Esophagus mucosa (tissue), 1 donor: ENCODE measurements around the gene TEX53. TPM values are rescaled to one million over a fixed set of nuclear protein-coding genes. Genes with fewer than 3 reads are reported as not detected.
A peak's percentile ranks its signal among the peaks of the same experiment; 100 is the strongest.

Experiments used
- ATAC-seq: fragments of 200-7000 bp; cut with Tn5 transposase; one replicate; pipeline ENCODE4 v1.9.1; 2020
- total RNA-seq: library from RNA; stranded (reverse); gene quantifications from one replicate; pipeline ENCODE4 v1.2.4, GENCODE V29; 2023
- donor health status: DM: yes; HTN: yes; CAD: no.

The TEX53 gene
- total RNA-seq, 1 donor from 2014 or later: not detected

- peak; percentile 60 for ATAC-seq
These were observed 24.0 kb downstream of the TEX53 start for GRCh38 chr9:114633438-114634089.

DNA sequence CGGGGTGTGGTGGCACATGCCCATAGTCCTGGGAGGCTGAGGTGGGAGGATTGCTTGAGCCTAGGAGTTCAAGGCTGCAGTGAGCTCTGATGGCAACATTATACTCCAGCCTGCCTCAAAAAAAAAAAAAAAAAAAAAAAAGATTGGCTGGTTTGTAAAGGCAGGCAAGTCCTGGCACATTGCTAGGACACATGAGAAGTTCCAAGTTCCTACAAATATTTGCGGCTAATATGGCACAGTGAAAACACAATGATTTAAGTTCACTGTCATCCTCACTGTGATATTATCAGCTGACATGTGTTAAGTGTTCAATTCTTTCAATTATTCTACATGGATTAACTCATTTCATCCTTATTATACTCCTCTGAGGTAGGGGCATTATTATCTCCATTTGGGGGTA, 26.4 kb downstream of the TEX53 start:
- no peak for ATAC-seq

DNA sequence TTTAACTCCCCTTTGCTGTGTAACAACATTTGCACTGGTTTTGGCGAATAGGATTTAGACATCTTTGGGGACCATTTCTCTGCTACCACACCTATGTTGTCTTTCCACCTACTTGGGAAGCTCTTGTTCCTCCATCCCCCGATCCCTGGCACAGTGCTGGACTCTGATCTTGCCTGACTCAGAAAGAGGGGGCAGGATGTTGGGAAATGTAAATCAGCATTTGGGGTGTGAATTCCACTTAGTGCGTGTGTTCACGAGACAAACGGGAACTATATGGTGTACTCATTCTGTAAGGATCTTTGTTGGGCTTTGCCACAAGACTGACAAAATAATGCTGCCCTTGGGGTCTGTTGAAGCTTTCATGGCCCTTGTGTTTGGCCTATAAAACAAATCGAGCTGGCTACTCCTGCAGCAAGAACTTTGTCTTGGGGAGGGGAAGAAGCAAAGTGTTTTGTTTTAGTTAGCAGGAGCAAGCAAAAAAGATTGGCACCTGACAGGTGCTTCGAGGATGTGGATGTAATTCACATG, 28.0 kb downstream of the TEX53 start:
- ATAC-seq: no peak

DNA sequence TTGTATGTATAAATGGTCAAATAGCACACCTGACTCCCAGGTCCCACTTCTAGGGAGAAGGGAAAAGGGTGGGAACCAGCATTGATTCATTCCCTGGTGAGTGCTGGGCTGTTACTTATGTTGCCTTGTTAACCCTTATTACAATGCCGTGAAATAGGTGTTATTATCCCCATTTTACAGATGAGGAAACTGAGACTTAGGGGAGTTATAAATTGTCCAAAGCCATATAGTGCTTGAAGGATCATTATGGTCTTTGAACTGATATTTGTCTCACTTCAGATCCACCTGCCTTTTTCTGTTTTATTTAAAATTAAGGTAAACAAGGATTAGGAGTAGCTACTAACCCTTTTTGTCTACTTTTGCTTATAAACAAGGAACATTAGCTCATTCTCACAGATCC, 30.1 kb downstream of the TEX53 start:
- no peak for ATAC-seq

DNA sequence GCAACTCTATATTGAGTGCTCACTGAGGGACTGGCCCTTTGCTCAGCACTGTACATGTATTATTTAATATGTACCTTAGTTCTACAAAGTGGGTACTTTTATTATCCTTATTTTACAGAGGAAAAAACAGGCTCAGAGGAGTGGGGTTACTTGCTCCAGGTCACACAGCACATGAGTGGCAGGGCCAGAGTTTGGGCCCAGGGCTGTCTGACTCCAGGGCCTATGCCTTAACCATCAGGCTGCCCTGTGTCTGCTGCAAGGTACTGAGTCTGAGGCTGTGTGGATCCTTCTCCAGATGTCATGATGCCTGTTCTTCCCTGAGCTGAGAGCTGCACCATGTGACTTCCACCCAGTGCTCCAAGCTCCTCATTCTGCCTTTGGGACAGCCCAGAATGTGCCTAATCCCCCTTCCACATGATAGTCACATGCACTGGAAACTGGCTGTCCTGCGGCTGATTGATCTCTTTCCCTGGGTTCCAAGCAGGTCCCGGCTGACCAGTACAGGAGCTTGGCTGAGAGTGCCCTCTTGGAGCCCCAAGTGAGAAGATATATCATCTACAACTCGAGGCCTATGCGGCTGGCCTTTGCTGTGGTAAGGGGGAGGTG, 31.1 kb downstream of the TEX53 start:
- no peak for ATAC-seq

GRCh38 chr9:114624677-114625076, 32.9 kb downstream of the TEX53 start:
- ATAC-seq: no peak

GRCh38 chr9:114621975-114622609, 35.5 kb downstream of the TEX53 start:
- ATAC-seq: peak; percentile 39

- no peak for ATAC-seq
These were observed 36.0 kb downstream of the TEX53 start for GRCh38 chr9:114621561-114621960.

GRCh38 chr9:114619191-114619761, 38.3 kb downstream of the TEX53 start:
- ATAC-seq: peak; percentile 61

DNA sequence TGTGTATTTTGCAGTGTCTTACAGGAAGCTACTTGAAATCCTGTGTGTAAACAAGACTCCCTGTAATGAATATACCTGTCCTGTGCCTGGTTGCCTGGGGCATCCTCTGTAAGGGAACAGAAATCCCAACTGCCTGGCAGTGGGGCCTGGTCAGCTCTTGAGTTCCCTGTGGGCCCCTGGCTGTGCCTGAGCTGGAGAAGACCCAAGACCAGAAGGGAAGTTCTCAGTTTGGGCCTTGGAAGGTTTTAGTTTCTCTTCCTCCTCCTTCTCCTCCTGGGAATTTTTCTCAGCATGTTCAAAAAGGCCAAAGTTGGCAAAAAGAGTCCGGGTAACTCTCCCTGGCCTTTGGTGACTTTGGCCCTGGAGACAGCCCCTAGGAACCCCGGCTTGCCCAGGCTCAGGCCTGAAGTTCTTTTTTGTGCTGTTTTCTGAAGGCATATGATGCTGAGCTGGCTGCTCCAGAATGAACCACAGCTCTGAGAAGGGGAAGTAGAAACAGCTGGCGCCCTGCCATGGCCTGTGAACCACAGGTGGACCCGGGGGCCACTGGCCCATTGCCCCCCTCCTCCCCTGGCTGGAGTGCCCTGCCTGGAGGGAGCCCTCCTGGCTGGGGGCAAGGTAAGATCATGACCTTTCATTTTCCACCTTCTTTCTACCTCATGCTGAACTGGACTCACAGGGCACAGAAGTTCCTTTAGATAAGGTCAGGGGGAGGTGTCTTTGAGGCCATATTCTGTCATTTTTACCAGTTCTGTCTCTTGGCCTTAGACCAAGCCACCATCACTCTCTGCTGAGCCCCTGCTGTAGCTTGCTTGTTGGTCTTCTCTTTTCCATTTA, 40.7 kb downstream of the TEX53 start:
- ATAC-seq: peak; percentile 17

DNA sequence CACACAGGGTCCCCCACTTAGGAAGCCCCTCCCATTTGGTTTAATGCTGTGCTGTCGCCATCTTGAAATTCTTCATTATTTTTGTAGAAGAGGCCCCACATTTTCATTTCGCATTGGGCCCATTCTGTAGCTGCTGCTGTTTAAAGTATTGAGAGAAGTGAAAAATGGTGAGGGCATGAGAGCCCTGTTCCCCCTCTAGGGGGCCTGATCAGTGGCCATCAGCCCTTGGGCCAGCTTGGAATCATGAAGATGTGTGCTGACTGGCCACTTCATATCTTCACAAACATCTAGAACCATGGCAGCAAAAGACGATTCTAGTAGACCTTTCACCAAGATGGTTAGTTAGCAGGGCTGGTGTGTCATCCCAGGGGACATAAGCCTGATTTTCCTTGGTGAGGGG, 43.2 kb downstream of the TEX53 start:
- no peak for ATAC-seq

DNA sequence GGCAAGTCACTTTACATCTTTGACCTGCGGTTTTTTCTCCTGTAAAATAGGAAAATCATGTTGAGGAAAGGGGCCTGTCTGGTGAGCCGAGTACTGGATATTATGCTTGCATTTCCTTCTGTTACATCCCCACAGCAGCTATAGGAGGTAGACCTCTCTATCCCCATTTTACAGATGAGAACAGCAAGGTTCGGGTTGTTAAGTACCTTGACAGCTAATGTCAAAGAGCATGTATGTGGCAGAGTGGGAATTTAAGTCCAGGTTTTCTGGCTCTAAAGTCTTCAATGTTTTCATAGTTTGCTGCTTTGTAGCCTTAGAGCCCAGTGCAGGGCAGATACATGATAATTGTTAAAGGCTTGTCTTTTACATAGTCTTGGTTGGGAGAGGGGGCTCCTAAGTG, 43.7 kb downstream of the TEX53 start:
- ATAC-seq: no peak

DNA sequence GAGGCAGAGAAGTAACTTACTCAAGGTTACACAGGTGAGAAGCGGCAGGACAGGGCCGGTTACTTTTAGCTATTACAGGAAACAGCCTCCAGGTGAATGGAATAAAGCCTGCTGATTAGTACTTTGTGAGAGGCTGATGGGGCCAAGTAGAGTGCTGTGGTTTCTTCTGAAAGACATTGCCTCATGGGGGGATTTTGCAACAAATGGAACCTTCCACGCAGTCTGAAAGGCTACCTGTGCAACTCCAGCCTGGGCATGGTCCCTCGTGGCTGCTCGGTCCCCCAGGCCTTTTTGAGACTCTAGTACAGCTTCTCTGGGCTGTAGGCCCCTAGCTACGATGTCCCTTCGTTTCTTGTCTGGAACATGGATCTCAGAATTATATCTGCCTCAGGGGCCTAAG, 44.5 kb downstream of the TEX53 start:
- peak; percentile 21 for ATAC-seq

DNA sequence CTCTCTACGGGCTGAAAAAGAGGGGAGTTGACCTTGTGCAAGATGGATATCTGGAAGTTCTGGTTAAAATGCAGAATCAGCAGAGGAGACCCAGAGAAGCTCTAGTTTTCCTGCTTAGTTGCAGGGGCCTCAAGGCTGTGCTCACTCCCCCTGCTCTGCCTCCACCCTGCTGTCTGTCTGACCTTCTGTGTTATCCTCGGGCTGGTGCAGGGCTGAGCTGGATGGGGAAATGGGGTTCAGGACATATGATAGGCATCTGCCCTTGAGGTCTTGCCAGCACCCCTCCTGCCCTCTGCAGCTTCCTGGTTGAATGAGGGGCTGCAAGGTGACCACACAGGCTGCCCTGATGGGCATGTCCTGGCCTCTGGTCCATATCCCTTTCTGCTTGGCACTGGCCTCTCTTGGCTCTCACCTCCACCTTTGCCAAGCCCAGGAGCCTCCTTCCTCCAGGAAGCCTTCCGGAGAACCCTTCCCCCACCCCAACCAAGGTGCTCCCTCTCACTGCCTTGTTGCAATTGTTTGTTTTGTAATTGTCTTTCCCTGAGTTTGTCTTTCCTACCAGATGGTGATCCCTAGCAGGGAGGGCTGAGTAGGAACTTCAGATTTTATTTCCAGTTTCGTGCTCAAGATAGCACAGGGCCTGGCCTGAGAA, 45.2 kb downstream of the TEX53 start:
- peak; percentile 15 for ATAC-seq

DNA sequence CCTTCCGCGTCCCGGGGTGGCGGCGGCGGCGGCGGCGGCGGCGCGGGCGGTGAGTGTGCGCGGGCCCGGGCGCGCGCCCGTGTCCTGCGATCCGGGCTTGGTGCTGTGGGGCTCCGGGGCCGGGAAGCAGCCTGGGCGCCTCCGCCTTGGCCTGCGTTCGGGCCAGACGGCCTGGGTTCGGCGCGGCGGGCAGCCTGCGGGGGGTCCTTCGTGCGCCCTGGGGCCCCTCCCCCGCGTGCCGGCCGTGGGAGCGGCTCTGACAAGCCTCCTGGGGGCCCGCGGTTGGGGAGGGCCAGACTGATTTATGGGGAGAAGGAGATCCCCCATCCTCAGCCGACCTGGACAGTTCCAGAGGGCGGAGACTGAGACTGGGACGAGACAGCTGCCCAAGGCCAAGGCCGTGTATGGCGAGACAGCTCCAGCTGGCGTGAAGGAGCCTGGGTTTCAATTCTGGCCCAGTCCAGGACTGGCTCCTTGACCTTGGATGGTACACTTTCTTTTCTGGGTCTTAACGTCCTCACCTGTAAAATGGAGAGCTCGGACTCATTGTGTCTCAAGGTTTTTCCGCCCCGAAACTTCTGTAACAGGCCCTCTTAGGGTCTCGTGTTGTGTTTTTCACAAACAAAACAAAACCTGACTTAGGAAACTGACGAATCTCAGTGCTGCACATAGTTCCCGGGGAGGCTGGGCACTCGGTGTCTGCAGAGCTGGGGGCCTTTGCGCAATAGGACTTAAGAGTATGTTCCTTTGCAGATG, 45.9 kb downstream of the TEX53 start:
- ATAC-seq: peak; percentile 68

DNA sequence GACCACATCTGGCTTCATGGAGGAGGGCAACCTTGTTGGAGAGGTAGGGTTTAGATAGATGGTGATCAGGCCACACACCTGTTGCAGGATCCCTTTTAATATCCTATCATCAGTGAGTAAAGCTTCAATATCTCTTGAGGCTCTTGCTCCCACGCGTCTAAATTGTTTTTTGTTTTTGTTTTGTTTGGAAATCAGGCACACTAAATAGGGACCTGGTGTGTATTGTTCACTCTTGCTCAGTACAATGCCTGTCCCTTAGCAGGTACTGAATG, 49.1 kb downstream of the TEX53 start:
- no peak for ATAC-seq

- no peak for ATAC-seq
These were observed 49.7 kb downstream of the TEX53 start for GRCh38 chr9:114607671-114608524.

DNA sequence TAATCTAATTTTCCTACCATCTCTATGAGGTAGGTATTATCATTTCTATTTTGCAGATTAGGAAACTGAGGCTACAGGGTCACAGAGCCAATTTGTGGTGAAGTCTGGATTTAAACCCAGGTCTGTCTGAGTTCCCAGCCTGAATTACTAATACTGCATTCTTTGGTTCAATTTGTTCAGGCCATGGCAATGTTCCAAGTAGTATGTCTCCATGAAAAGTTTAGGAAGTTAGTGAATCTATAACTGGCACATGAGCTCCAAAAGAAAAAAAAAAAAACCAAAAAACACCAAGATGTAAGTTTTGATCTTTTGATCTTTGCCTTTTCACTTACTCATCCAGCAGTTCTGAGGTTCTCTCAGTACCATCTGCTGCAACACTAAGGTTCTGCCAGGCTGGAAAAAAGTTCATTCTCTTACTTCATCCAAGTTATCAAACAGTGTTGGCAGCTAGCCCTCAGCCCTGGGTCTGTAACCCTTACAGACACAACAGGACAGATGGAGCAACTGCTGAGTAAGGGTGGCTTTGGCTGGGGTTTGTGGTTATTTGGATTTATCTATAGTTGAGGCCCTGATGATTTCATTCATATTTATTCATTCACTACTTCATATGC, 50.9 kb downstream of the TEX53 start:
- ATAC-seq: no peak
